Measurements from ENCODE around the gene CAMK1D. TPM values are rescaled to one million over a fixed set of nuclear protein-coding genes. Genes with fewer than 3 reads are reported as not detected.

CAMK1D gene
- total and polyA plus RNA-seq, 2 of the 4 experiments (the other 2 are of a cell fraction): 5.0 to 5.3 TPM

- dilution Hi-C loops (cut with HindIII; ENCODE audit: low sequenced_read_pairs, unreplicated experiment): no loop called here
These were observed 234.7 kb downstream of the CAMK1D start for GRCh38 chr10:12583891-12584595.

More at GRCh38 chr10:12583891-12584595, 234.7 kb downstream of the CAMK1D start:
- H3K56ac ChIP-seq (ENCODE audit: extremely low read depth, insufficient read depth, low read length): no peak overlapping the region
- TF ChIP-seq MXI1 (IDR thresholded peaks at IDR 0.05; ENCODE audit: borderline replicate concordance, low read depth, low read length) (no peak), RCOR1 (IDR thresholded peaks at IDR 0.05; ENCODE audit: insufficient replicate concordance, low read length) (no peak), CTCF (conservative IDR thresholded peaks at IDR 0.05; ENCODE audit: low read depth, low read length) (no peak), SMC3 (IDR thresholded peaks at IDR 0.05; ENCODE audit: low read depth, low read length) (no peak), ELK1 (IDR thresholded peaks at IDR 0.05; ENCODE audit: borderline replicate concordance, low read depth, low read length) (no peak), BHLHE40 (IDR thresholded peaks at IDR 0.05; ENCODE audit: low read depth, low read length) (no peak), RFX5 (IDR thresholded peaks at IDR 0.05; ENCODE audit: low read depth, low read length) (no peak)
- no TSS peak for BruUV-seq (replicated peaks)
- H2AK9ac ChIP-seq (replicated peaks; ENCODE audit: low read depth, low read length, poor library complexity): no peak overlapping the region
- H3K4ac ChIP-seq (ENCODE audit: low read depth, low read length): no peak overlapping the region
- no peak overlapping the region for H2BK5ac ChIP-seq (ENCODE audit: low read depth, low read length, poor library complexity, severe bottlenecking)
- no peak overlapping the region for H3K4me2 ChIP-seq (ENCODE audit: low read depth, low read length)
- H3K79me1 ChIP-seq (ENCODE audit: low read depth in 1 of 2, low read length in 2 of 2): no peaks in the 10 kb centered on the region
- no peak overlapping the region for H4K91ac ChIP-seq (ENCODE audit: insufficient read depth, low read depth, low read length)
- H3K9me3 ChIP-seq (ENCODE audit: control insufficient read depth, insufficient read depth, low read length): no peaks in the 10 kb centered on the region
- in situ Hi-C loops (cut with MboI; ENCODE audit: low sequenced_read_pairs): no loop called here
- no peak overlapping the region for H3K27ac ChIP-seq (ENCODE audit: insufficient read depth, low read length)
- no peak overlapping the region for H2AFZ ChIP-seq (replicated peaks; ENCODE audit: low read length, poor library complexity)
- H4K20me1 ChIP-seq (ENCODE audit: insufficient read depth, low read length): no peaks in the 10 kb centered on the region
- no peak overlapping the region for H3K14ac ChIP-seq (replicated peaks; ENCODE audit: low read depth, low read length)
- H4K8ac ChIP-seq (ENCODE audit: low read depth in 2 of 2, low read length in 2 of 2): no peak overlapping the region
- no peaks in the 10 kb centered on the region for H3K36me3 ChIP-seq (ENCODE audit: control insufficient read depth, insufficient read depth, low read length)
- DNase-seq: no peak
- H3K4me1 ChIP-seq (ENCODE audit: control insufficient read depth, insufficient read depth, low read length): no peaks in the 10 kb centered on the region; the same call in 1 of the 2 replicates
- ChIA-PET POLR2A (ENCODE audit: unreplicated experiment) (no interaction called here), CTCF (no interaction called here)
- H3K18ac ChIP-seq (ENCODE audit: low read depth, low read length): no peak overlapping the region
- ATAC-seq (ENCODE audit: low read depth): no peak
- no peak overlapping the region for H2BK120ac ChIP-seq (ENCODE audit: low read depth, low read length)
- H3K4me3 ChIP-seq (ENCODE audit: insufficient read depth, low read depth, low read length): no peak overlapping the region
- H2AK5ac ChIP-seq (ENCODE audit: low read depth, low read length): no peak overlapping the region
- H3K9me1 ChIP-seq (ENCODE audit: insufficient read depth, low read length): no peaks in the 10 kb centered on the region
- H2BK15ac ChIP-seq (ENCODE audit: low read depth, low read length): no peak overlapping the region
- H4K5ac ChIP-seq (ENCODE audit: low read depth, low read length): no peak overlapping the region
- intact Hi-C loops (cut with micrococcal nuclease): no loop called here
- 0 out of 2 replicates have a peak, but pooled peaks cover 3% of the 10 kb centered on the region for H3K27me3 ChIP-seq (ENCODE audit: control insufficient read depth, insufficient read depth, low read length)
- H3K9ac ChIP-seq (ENCODE audit: low read depth, low read length): no peak overlapping the region
- no peak overlapping the region for H2BK20ac ChIP-seq (ENCODE audit: low read depth, low read length)
- no peak overlapping the region for H3K23ac ChIP-seq (ENCODE audit: low read depth, low read length)
- no CpG with 5 or more reads among the region's 5 CpGs for WGBS, 2 experiments (ENCODE audit: extremely low coverage in 2 of 2, insufficient read length in 1 of 2)

Measured in IMR-90 (cell line).